Occipital lobe (tissue), 1 donor: ENCODE results near the gene MUC7. TPM values are rescaled to one million over a fixed set of nuclear protein-coding genes. Genes with fewer than 3 reads are reported as not detected.

Source experiments
- total RNA-seq: library from RNA; depleted of rRNA; stranded (reverse); fragments of >200 nt; gene quantifications from one replicate; pipeline ENCODE4 v1.2.3, GENCODE V29; 2014

MUC7 gene
- total RNA-seq, 1 donor from 2014 or later = not detected

Other genes starting within 250 kb of the MUC7 start
- gene FDCSP, start 246.1 kb upstream of the MUC7 start, total RNA-seq = not detected
- gene CSN3, start 229.6 kb upstream of the MUC7 start, total RNA-seq = not detected
- not detected for gene CABS1, start 137.2 kb upstream of the MUC7 start, total RNA-seq
- gene SMR3A, start 111.4 kb upstream of the MUC7 start, total RNA-seq = not detected
- gene SMR3B, start 89.1 kb upstream of the MUC7 start, total RNA-seq = not detected
- not detected for gene OPRPN, start 74.3 kb upstream of the MUC7 start, total RNA-seq
- not detected for gene AMTN, start 46.4 kb downstream of the MUC7 start, total RNA-seq
- not detected for gene AMBN, start 120.1 kb downstream of the MUC7 start, total RNA-seq
- not detected for gene ENAM, start 156.5 kb downstream of the MUC7 start, total RNA-seq
- not detected for gene JCHAIN, start 194.3 kb downstream of the MUC7 start, total RNA-seq
- gene UTP3, start 216.3 kb downstream of the MUC7 start, total RNA-seq = 15.0 TPM
- 582 TPM for gene RUFY3, start 249.8 kb downstream of the MUC7 start, total RNA-seq